SK-N-MC (cell line): ENCODE measurements around the gene UQCC2.

Experiments
- EZH2 ChIP-seq: fragments of 200-600 bp; sonication (generic); IDR thresholded peaks from one replicate; pipeline ENCODE4 v1.6.1; 2017; ENCODE audit warnings: antibody characterized with exemption
- FOXP2 ChIP-seq: optimal IDR thresholded peaks from 2 replicates; pipeline ENCODE3; 2011; ENCODE audit warnings: mild to moderate bottlenecking, moderate library complexity; ENCODE audit not compliant: insufficient read depth; ENCODE audit errors: extremely low read length, control extremely low read depth
- POLR2AphosphoS5 ChIP-seq: IDR thresholded peaks from 2 replicates; pipeline ENCODE4 v1.6.1; 2012; ENCODE audit warnings: mild to moderate bottlenecking, low read depth, low read length, borderline replicate concordance

GRCh38 chr6:33697845-33698244 lies 13.7 kb downstream of the UQCC2 start:
- TF ChIP-seq EZH2 (no peak), POLR2AphosphoS5 (no peak; the same call in 1 of the 2 replicates), FOXP2 (no peak)
